GM12892 (cell line): ENCODE measurements around the gene SUN1.

Source experiments
- POLR2A ChIP-seq: IDR thresholded peaks from 2 replicates; pipeline ENCODE4 v1.6.1; 2011; ENCODE audit warnings: low read depth, low read length, control low read depth
- POLR2AphosphoS5 ChIP-seq: IDR thresholded peaks from 2 replicates; pipeline ENCODE4 v1.6.1; 2011; ENCODE audit warnings: low read depth, low read length, control low read depth
- TAF1 ChIP-seq: IDR thresholded peaks from 2 replicates; pipeline ENCODE4 v1.6.1; 2011; ENCODE audit warnings: low read depth, mild to moderate bottlenecking, control low read depth, low read length, borderline replicate concordance

DNA sequence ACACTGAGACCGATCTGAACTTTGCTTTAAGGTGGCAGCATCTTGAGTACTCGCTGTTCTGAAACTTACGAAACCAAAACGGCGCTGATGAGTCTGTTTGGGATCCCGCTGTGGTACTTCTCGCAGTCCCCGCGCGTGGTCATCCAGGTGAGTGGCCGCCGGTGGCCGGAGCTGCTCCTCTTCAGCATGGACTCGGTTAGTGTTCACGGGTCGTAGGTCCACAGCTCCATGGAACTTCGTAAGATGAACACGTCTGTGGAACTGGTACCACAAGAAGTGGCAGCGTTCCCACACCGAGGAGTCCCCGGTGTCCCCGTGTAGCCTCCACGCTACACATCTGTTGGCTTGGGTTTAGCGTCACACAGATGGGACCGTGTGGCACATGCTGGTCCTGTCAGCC lies 33.6 kb downstream of the SUN1 start:
- TF ChIP-seq POLR2A (no peak), TAF1 (no peak), POLR2AphosphoS5 (no peak)
